Activated CD8-positive, alpha-beta memory T cell treated with anti-CD3 and anti-CD28 coated beads, Interleukin-2, amount 50 U/mL, for 1 hour (primary cell): Measurements from ENCODE around the gene CLSTN2.

Experiments
- DNase-seq: peaks from one replicate; pipeline ENCODE4 v3.0.0-alpha.2; 2020; ENCODE audit errors: extremely low read depth

The CLSTN2 gene

GRCh38 chr3:140595295-140595694, 660.3 kb downstream of the CLSTN2 start:
- DNase-seq, result no peak

GRCh38 chr3:140597364-140597763, 662.4 kb downstream of the CLSTN2 start:
- no peak for DNase-seq

- DNase-seq, result no peak
Measured at GRCh38 chr3:140597792-140598191, 662.8 kb downstream of the CLSTN2 start.

- no peak for DNase-seq
Measured at GRCh38 chr3:140599009-140599408, 664.0 kb downstream of the CLSTN2 start.

GRCh38 chr3:140599496-140599895, 664.5 kb downstream of the CLSTN2 start:
- no peak for DNase-seq

- no peak for DNase-seq
Measured at GRCh38 chr3:140601881-140602280, 666.9 kb downstream of the CLSTN2 start.

GRCh38 chr3:140602781-140603180, 667.8 kb downstream of the CLSTN2 start:
- DNase-seq, result no peak

GRCh38 chr3:140603766-140604165, 668.8 kb downstream of the CLSTN2 start:
- no peak for DNase-seq

- DNase-seq, result no peak
Measured at GRCh38 chr3:140610544-140610943, 675.6 kb downstream of the CLSTN2 start.

- DNase-seq, result no peak
Measured at GRCh38 chr3:140614001-140614400, 679.0 kb downstream of the CLSTN2 start.

GRCh38 chr3:140617135-140617534, 682.1 kb downstream of the CLSTN2 start:
- DNase-seq, result no peak

GRCh38 chr3:140626856-140627255, 691.9 kb downstream of the CLSTN2 start:
- DNase-seq, result no peak
